HG02840 (cell line): Measurements from ENCODE around the gene ARPC2.
"Not testable (repeated sequence)": the region's sequence is repeated elsewhere in the genome, so short reads cannot be mapped to it uniquely, and the experiment has no call there.

ENCODE experiments used
- ATAC-seq: cut with Tn5 transposase; IDR thresholded peaks from one replicate; pipeline ENCODE4 v1.9.1; 2021; ENCODE audit warnings: mild to moderate bottlenecking, moderate library complexity, moderate number of reproducible peaks; ENCODE audit not compliant: unreplicated experiment, low FRiP score

The ARPC2 gene

DNA sequence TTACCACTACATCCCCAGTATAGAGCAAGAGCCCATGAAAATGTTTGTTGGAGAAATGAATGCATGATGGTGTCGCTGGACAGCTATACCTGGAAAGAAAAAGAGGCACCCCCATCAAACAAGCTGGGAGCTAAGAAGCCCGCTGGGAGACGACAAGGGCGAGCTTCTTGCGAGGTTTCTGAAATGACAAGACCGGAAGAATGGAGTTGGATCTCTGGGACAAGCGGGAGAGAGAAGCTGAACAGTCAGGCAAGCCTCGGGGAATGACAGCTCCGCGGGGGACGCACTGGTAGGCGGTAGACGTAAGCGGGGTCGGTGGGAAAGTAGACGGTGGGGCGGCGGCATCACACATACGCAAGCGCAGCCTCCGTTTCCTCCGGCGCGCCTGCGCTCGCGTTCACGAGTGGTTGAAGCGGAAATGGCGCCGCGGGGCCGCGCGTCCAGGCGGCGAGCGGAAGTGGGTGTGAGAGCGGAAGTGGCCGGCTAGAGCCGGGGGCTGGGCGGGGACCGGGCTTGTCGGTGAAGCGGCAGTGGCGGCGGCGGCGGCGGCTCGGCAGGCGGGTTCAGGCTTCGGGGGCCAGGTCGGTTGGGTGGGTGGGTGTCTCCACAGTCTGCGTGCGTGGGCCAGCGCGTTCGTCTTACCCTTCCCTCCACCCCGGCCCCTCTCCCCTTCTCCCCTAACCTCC is at the start of gene ARPC2:
TSS of gene ARPC2 (plus strand) at position 516 of the 686 bp plus-strand sequence. CDS start 282 bp downstream, outside the sequence.
- ATAC-seq: peak; percentile 69

- no peak for ATAC-seq
Measured at GRCh38 chr2:218168016-218168415, 49.0 kb upstream of the ARPC2 start.

- ATAC-seq: no peak
Measured at GRCh38 chr2:218168635-218169462, 48.1 kb upstream of the ARPC2 start.

GRCh38 chr2:218169757-218170546 is 47.0 kb upstream of the ARPC2 start:
- no peak for ATAC-seq

DNA sequence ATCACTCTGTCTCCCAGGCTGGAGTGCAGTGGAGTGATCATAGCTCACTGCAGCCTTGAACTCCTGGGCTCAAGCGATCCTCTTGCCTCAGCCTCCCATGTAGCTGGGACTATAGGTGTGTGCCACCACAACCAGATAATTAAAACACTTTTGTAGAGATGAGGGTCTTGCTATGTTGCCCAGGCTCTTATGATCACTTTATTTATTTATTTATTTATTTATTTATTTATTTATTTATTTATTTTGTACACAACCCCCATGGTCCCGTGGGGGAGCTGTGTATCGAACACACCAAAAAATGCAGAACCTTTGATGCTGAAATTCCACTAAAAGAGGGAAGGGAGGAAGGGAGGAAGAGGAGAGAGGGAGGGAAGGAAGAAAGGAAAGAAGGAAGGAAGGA is 45.2 kb upstream of the ARPC2 start:
- ATAC-seq: not testable (repeated sequence)

GRCh38 chr2:218172845-218173244 is 44.1 kb upstream of the ARPC2 start:
- ATAC-seq: no peak

GRCh38 chr2:218179782-218180181 is 37.2 kb upstream of the ARPC2 start:
- ATAC-seq: no peak

- ATAC-seq: no peak
Measured at GRCh38 chr2:218180467-218181114, 36.4 kb upstream of the ARPC2 start.

GRCh38 chr2:218184331-218184730 is 32.7 kb upstream of the ARPC2 start:
- no peak for ATAC-seq

GRCh38 chr2:218186355-218186766 is 30.6 kb upstream of the ARPC2 start:
- no peak for ATAC-seq

GRCh38 chr2:218186876-218187275 is 30.1 kb upstream of the ARPC2 start:
- ATAC-seq: no peak

DNA sequence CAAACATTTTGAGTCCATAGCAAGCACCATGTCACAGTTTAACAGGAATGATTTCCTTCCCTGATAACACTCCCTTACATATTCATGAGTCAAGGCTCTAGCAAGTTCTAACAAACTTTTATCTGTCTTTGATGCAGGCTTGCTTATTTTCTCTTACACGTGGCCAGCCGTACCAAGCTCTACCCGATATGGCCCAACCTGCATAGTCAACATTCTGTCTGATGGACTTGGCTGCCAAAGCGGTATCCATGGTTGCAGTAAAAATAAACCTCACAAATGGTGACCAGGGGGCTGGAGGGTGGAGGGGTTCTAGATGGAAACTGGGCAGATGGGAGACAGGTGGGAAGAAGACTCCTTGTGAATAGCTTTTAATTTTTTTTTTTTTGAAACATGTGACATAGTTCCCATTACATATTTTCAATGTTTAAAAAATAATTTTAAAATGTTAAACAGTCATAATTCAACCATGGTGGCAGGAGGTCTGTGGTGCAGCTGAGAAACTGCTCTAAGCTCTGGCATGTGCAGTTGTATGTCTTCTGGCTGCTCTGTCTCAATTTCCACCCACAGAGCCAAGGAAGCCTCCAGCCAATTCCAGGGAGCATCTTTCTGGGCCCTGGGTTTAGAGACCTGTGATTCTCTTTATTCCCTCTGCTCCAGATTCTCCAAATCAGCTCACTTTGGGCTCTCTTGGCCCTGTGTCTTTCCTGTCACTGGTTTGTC is 29.5 kb upstream of the ARPC2 start:
- no peak for ATAC-seq

DNA sequence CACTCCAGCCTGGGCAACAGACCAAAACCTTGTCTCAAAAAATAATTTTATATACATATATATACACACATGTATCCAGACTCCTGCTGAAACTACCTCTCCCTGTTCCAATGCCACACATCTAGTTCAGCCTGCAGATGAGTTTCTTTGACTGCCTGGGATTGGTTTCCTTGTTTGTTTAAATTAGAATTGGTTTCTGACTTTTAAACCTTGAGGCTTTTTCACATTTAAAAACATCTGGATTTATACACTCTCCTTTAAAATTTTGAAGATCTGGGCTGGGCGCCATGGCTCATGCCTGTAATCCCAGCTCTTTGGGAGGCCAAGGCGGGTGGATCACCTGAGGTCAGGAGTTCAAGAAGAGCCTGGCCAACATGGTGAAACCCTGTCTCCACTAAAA is 28.5 kb upstream of the ARPC2 start:
- no peak for ATAC-seq

DNA sequence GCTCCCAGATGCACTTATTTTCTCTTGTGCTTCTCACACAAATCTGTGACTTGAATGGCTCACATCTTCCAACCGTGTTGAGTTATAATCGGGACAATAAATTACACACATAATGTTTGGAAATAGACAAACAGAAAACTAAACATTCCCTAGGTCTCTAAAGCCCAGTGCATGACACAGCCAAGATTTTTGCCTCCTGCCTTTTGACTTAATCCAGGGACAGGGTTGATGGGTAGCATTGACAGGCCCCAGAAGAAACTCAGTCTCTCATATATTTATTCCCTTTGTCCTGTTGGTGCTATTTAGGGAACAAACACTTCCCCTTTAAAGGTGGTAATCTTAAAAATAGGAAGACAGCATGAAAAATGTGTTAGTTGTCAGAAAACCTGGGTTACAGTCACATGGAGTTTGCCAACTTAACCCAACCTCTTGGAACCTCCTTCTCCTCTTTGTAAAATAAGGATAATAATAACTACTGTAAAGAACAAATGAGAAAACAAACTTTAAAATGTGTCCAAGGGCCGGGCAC is 24.0 kb upstream of the ARPC2 start:
- ATAC-seq: no peak

GRCh38 chr2:218193701-218194100 is 23.3 kb upstream of the ARPC2 start:
- ATAC-seq: no peak

GRCh38 chr2:218194880-218195279 is 22.1 kb upstream of the ARPC2 start:
- ATAC-seq: no peak

GRCh38 chr2:218196974-218197373 is 20.0 kb upstream of the ARPC2 start:
- ATAC-seq: no peak

DNA sequence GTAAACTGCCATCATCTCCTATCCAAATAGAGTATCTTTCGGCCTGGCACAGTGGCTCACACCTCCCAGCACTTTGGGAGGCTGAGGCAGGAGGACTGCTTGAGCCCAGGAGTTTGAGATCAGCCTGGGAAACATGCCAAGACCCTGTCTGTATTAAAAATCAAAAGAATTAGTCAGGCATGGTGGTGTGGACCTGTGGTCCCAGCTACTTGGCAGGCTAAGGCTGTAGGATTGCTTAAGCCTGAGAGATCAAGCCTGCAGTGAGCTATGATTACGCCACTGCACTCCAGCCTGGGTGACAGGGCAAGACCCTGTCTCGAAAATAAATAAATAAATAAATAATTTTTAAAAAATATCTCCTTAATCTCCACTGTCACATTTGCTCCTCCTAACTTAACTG is 14.7 kb upstream of the ARPC2 start:
- no peak for ATAC-seq

GRCh38 chr2:218209078-218209477 is 7.9 kb upstream of the ARPC2 start:
- ATAC-seq: no peak

DNA sequence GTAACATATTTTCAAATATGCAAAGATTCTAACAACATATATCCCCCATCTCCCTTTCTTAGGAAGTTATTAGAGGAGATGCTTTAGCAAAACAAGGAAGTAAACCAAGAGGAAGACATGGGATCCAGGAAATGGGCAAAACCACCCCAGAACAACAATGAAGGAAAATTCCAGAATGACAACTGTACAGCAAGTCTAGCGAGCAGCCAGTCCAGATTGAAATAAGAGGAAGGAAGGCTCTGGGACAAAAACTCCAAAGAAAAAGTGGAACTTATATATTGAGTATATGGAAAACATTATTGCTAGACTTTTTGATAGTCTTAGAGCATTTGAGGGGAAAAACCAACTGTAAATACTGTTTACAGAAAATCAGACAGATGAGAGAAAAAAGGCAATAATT is 2.9 kb upstream of the ARPC2 start:
- ATAC-seq: no peak
